CD1c-positive myeloid dendritic cell (primary cell): ENCODE data around the gene VSTM1.

Source experiments
- DNase-seq: peaks from one replicate; pipeline ENCODE4 v3.0.0-alpha.2; 2016; ENCODE audit errors: extremely low spot score

The VSTM1 gene

GRCh38 chr19:54011507-54012211, 52.0 kb downstream of the VSTM1 start:
- DNase-seq = no peak

- no peak for DNase-seq
Measured at GRCh38 chr19:54010474-54010873, 53.2 kb downstream of the VSTM1 start.

- DNase-seq = no peak
Measured at GRCh38 chr19:54009440-54009839, 54.3 kb downstream of the VSTM1 start.

GRCh38 chr19:54002495-54003315, 61.0 kb downstream of the VSTM1 start:
- no peak for DNase-seq

- no peak for DNase-seq
Measured at GRCh38 chr19:54001496-54001895, 62.2 kb downstream of the VSTM1 start.

GRCh38 chr19:53999694-54000093, 64.0 kb downstream of the VSTM1 start:
- DNase-seq = no peak

- no peak for DNase-seq
Measured at GRCh38 chr19:53998223-53998622, 65.5 kb downstream of the VSTM1 start.

- DNase-seq = no peak
Measured at GRCh38 chr19:53994811-53995210, 68.9 kb downstream of the VSTM1 start.

GRCh38 chr19:53993448-53993847, 70.2 kb downstream of the VSTM1 start:
- no peak for DNase-seq

- no peak for DNase-seq
Measured at GRCh38 chr19:53992815-53993214, 70.9 kb downstream of the VSTM1 start.

- no peak for DNase-seq
Measured at GRCh38 chr19:53992211-53992610, 71.5 kb downstream of the VSTM1 start.

GRCh38 chr19:53991224-53992113, 72.2 kb downstream of the VSTM1 start, which contains the start of gene CACNG6:
TSS of gene CACNG6 (plus strand) at chr19:53991637. CDS start at chr19:53992878, 1,241 bp downstream.
- no peak for DNase-seq
